Fibroblast of gingiva (primary cell): ENCODE data around the gene CHRD.
A peak's percentile ranks its signal among the peaks of the same experiment; 100 is the strongest.

Source experiments
- DNase-seq: peaks from one replicate; pipeline ENCODE4 v3.0.0-alpha.2; 2011; ENCODE audit warnings: low read depth

Gene CHRD

DNA sequence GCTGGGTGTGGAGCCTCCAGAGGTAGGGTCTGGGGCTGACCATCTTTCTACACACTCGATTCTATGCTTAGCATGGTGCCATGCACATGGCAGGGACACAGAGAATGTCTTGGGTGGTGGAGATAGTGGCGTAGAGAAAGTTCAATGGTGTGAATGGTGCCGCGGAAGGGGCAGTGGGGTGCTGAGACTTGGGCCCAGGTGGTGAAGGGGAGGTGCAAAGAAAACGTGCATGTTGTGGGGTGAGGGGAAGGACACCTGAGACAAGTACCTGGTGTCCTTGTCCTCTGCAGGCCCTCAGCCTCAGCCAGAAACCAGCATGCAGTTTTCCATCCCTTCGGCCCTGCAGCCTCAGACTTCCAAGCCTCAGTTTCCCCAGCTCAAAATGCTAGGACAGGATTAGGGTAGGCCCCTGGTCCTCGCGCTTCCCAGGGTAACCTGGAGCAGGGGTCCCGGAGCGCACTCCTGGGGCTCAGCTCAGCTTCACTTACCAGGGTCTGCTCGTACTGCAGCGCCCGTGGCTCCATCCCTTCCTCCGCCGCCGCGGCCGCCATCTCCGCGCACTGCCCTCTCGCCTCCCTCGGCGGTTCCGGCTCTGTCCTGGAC, 18.8 kb upstream of the CHRD start:
- DNase-seq: no peak

DNA sequence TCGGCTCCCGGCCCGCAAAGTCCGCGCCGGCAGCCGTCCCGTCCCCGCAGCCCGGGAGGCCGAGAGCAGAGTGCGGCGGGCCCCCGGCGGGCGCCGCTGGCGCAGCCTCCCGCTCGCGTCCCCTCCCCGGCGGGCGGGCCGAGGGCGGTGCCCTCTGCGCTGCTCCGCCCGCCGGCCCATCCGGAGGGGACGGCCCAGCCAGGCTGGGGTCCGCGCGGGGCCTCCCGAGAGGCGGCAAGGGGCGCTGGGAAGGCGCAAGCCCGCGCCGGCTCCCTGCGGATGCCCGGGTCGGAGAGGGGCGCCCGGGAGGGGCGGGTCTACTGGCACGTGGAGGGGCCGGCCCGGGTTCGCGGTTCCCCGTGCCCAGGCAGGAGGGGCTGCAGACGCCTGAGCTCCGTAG, 18.3 kb upstream of the CHRD start, which contains the start of the genes CLCN2 and POLR2H:
TSS of gene CLCN2 (minus strand) at position 74 of the 400 bp plus-strand sequence. CDS start 126 bp downstream, outside the sequence.
TSS of gene POLR2H (plus strand) at position 179 of the 400 bp plus-strand sequence. CDS start 1,783 bp downstream, outside the sequence.
- DNase-seq: peak; percentile 51

DNA sequence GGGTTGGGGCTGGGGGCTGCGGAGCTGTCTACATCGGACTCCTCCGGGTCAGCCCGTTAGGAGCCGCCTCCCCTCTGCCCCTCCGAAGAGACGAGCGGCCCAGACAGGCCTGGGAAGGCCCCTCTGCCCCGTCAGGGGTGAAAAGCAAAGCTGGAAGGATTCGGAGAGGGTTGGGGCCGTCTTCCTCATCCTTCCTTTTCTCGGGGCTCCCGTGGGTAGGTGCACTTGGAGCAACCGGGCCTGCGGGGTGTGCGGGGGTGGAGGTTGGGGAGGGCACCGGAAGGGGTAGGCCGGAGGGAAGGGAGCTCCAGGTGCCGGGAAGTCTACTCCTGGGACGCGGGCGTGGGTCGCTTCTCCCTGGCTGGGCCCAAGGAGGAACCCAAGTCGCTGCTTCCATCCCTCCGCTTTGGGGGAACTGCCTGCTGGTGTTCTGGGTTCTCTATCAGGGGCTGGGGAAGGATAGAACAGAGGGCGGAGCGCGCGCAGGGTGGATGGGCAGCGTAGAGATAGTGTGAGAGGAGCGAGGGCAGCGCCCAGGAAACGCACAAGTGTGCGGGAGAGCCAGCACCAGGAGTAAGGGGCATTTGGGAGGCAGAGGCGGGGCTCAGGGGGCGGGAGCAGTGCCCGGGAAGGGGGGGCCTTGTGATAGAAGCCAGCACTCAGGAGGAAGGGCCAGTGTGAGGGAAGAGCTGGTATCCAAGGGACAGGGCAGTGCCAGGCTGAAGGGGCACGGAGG, 17.8 kb upstream of the CHRD start:
- DNase-seq: peak; percentile 81

DNA sequence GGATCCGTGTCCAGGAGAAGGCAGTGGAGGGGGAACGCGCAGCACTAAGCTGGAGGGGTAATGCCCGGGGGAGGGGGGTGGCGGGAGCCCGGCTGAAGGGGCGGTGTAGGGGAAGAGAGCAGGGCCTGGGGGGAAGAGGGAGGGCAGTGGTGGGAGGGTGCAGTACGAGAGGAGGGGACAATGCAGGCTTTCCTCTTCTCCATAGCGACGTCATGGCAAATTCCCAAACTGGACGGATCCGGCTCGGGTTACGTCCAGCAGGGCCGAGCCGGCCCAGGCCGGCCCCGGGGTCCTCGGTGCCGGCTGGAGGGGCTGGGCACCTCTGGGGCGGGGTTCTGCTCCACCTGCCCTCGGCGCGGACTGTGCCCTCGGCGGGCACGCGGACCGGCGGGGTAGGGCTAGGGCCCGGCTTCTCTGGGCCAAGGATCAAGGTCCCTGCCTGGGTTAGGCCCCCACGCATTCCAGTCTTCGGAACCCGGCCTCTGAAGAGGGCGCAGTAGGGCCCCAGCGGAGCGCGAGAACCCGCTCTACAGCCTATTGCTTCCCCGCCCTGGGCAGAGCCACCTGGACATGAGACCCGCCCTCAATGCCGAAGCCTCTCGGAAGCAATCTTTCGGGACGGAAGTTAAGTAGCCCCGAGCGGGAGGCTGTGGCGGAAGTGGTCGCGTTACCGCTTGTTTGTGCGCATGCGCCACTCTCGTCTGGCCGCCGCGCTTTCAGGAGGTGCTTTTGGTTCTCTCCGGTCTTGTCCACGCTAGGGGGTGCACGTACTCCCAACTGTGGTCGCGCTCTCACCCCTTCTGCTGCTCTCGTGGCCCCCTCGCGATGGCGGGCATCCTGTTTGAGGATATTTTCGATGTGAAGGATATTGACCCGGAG, 16.9 kb upstream of the CHRD start:
- DNase-seq: peak; percentile 96

DNA sequence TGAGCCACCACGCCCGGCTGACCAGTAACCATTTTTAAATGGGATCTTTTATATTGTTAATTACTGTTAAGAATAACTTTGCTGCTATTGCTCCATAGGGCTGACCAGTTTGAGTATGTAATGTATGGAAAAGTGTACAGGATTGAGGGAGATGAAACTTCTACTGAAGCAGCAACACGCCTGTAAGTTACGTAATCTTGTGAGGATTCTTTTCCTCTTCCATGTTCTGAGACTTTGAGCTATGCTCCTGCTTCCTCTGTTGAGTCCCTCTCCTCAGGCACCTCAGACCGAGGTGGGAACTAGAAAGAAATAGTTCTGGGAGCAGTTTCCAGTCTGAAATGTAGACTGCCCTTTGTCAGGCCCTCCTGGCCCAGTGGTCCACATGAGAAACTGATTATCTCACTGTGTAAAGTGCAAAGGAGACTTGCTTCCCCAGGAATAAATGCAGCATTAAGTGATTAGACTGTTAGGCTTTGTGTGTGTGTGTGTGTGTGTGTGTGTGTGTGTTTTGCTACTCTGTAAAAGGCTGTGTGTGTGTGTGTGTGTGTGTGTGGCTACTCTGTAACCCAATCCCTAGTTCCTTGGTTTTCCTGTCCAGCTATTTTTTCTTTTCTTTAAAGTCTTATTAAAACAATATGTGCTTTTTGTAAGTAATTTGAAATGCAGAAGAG, 13.1 kb upstream of the CHRD start:
- peak; percentile 96 for DNase-seq

DNA sequence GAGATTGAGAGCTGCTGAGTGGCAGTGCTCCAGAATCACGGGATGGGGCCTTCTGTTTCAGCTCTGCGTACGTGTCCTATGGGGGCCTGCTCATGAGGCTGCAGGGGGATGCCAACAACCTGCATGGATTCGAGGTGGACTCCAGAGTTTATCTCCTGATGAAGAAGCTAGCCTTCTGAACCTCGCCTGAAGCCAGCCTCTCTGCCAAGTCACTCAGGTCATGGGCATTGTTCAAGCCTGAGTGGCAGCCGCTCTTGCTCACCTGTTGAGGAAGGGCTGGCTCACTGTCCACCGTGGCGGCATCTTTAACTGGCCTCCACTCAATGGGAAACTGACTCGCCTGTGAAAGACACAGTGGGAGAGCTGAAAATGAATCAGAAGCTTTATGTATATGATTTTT, 11.7 kb upstream of the CHRD start:
- DNase-seq: no peak

DNA sequence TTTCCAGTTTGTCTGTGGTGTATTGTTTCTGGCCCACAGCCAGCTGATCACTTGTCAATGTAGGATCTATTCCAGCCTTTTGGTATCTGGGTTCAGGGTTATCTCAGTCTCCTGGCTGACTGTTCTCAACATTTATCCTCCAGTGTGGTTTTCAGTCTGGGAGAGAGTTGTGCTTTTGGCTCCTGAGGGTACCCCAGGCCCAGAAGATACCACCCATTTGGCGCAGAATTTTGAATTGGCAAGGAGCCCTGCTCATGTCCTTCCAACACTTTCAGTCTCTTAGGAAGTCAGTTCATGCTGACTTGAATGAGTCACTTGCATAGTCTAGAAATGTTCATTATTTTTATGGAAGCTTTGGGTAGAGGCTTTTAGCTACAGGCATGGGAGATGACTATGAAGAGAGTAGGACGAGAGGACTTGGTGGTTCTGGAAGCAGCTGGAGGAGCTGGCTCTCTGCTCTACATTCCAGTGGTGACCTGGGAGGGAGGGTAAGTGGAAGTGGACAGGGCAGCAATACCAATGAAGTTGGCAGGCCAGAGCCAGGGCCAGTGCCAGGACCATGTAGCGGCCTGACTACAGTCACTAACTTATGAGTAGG, 11.2 kb upstream of the CHRD start:
- peak; percentile 81 for DNase-seq

DNA sequence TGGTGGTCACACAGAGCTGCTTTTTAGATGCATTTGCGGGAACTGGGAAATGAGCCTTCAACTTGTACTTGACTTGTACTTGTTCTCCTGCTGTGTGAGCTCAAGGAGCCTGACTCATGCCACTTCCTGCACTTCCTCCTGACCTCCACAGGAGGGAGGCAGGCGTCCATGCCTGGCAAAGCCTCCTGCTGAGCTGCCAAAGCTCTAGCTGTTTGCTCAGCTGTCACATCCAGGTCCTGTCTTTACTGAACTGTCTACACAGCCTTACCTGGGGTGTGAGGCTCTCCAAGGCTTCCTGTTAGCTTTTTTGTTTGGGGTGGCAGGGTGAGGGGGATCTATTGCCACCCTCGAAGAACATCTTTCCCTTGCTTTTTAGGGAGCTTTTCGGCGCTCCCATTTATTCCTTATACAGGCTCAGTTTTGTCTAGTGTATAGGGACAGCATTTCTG, 8.3 kb upstream of the CHRD start:
- DNase-seq: peak; percentile 83

DNA sequence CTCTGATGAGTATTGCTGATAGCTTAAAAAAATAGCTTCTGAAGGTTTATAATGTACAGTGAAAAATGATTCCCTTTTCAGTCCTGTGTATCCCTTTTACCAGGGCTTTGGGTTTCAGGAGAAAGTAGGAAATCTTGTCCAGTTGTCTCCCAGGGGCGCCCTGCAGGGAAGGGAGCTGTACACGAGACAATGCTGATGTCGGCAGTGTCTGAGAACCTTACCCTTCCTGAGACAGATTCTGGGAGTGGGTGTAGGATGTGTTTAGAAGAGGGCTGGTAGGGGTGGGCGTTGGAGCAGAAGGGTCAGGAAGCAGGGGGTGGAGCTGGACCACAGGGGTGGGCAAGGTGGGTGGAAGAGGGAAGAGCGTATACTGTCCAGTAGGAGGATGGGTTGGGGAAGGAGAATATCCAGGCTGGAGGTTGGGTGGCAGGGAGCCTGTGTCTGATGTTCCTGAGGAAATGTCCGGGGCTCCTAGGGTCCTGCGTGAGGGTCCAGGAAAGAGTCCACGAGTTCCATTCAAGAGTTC, 7.5 kb upstream of the CHRD start:
- no peak for DNase-seq

DNA sequence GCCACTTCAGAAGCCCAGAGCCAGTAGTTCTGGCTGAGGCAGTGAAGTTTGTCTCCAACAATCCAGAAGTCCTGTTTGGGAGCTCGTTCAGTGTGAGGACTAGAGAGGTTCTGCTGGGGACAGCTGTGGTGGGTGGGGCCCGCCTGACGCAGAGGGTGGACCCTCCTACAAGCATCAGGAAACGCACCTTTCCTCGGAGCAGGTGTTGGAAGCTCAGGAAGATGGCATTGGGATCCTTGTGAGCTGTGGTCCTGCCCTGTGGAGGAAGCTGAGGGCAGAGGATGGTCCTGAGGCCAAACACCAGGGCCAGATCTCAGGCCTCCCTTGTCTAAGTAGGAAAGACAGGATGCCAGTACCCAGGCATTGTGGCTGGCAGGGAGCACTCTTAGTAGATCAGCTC, 6.9 kb upstream of the CHRD start:
- no peak for DNase-seq

DNA sequence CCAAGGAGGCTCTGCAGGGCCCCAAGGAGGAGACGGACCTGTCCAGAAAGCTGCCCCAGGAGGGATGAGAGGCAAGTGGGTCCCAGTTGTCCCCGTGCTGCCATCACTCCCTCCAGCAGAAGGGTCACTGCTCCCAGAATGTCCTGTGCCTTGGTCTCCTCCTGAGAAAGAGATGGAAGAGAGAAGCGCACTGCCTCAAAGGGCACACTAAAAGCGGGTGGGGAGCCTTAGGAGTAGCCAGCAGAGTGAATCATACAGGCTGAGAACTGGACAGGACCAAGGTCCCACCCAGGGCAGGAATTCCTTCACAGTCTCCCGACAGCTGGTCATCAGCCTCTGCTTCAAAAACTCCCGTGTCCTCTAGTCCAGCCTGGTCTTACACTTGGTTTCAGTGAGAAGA, 6.4 kb upstream of the CHRD start:
- DNase-seq: no peak

DNA sequence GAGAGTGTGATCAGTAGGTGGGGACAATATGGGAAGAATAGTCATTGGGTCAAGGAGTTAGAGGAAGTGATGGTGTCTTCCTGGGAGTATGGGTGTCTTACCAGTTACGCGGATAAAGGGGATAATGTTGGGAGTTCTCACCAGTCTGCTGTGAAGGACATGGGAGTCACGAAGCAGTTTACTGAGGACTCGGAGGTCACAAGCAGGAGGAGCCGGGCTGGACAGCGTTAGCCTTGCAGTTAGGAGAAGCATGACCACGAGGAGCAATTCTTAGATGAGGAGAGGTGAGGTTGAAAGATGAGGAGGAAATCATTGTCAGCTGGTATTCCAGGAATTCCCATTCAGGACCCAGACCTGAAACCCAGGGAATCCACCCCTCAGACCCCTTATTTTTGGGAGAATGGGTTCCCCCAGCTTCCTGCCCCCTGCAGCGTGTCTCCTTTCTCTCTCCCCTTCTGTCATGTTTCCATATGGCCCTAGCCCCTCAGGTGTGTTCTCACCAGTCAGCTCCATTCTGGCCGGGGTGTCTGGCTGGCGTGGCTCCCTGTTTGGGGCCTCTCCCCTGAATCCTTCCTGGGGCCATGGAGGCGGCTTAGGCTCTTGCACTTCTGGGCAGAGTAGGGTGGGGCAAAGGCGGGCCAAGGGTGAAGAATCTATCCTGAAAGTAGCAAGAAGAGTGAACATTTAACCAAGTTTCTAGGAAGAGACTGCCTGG, 4.0 kb upstream of the CHRD start:
- DNase-seq: no peak

DNA sequence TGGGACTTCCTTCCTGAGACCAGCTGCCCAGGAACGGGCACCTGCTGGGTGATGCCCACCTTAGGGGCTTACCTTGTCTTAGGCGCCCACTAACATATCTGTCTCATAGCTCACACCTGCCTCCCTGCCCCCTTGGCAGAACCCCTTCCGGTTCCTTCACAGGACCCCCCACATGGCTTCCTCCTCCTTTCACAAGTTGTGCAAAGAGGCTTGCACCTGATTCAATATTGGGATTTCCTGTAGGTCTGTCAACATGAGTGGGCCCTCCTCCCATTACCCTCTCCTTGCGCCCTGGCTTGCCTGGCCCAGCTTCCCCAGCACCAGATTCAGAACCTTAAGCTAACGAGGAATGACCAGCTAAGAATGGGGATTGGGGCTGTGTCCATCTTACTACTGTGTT, 2.5 kb upstream of the CHRD start:
- DNase-seq: no peak

DNA sequence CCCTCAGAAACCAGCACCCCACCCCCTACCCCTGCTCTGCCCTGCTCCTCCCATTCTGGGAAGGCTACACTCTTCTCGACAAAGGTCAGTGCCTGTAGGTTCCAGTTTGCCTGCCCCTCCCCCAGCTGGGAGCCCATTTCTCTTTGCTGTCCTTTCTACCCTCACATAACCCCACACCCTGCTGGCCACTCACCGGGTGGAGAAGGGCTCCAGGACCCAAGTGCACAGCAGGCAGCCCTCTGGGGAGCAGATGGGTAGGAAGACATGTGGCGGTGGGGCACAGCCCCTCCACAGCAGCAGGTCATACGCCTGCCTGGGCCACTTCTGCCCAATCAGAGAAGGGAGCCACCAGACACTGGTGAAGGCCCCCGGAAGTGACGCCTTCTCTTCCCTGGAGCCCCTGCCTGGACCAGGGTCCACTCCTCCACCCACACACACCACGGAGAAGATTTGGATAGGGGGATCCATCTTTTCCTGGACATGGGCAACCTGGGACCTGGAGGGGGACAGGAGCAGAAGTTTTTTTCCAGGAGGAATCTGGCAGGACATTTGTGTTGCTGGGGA, 1.9 kb upstream of the CHRD start, which contains the start of gene THPO:
TSS of gene THPO (minus strand) at position 326 of the 564 bp plus-strand sequence. CDS start 1,948 bp downstream, outside the sequence.
- DNase-seq: no peak

DNA sequence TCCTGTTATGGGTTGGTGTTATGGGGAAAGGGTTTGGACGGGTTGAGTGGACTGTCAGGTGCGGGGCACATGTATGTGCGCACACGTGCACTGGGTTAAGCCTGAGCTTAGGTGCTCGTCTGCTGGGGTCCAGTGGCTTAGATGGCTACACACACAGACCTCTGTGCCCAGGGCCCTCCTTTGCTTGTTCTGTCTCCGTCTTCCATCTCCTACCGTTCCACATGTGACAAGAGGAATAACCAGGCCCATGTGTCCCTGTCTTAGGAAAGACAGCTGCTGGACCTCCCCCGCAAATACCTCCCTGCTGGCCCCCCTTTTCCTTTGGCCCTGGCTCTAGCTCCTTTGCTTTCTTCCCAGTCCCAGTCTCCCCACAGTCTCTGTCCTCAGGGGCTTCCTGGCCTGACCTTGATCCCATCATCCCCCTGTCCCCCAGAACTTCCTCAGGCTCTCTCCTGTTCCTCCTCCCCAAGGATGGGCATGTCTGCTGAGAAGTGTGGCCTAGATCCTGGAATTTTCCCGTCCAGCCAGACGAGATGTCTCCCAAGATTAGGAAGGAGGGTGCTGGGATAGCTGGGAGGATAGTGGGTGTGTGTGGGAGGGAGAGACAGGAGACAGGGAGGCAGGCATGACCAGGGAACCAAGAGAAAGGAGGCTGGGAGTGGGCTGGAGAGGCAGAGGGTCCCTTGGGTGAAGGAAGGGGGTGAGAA, 1.1 kb upstream of the CHRD start:
- DNase-seq: no peak

DNA sequence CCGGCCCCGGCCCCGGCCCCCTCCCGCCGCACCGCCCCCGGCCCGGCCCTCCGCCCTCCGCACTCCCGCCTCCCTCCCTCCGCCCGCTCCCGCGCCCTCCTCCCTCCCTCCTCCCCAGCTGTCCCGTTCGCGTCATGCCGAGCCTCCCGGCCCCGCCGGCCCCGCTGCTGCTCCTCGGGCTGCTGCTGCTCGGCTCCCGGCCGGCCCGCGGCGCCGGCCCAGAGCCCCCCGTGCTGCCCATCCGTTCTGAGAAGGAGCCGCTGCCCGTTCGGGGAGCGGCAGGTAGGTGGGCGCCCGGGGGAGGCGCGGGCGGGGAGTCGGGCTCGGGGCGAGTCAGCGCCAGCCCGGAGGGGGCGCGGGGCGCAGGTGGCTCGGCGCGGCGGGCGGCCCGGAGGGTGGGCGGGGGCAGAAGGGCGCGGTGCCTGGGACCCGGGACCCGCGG, 352 bp downstream of the CHRD start:
- peak; percentile 33 for DNase-seq

DNA sequence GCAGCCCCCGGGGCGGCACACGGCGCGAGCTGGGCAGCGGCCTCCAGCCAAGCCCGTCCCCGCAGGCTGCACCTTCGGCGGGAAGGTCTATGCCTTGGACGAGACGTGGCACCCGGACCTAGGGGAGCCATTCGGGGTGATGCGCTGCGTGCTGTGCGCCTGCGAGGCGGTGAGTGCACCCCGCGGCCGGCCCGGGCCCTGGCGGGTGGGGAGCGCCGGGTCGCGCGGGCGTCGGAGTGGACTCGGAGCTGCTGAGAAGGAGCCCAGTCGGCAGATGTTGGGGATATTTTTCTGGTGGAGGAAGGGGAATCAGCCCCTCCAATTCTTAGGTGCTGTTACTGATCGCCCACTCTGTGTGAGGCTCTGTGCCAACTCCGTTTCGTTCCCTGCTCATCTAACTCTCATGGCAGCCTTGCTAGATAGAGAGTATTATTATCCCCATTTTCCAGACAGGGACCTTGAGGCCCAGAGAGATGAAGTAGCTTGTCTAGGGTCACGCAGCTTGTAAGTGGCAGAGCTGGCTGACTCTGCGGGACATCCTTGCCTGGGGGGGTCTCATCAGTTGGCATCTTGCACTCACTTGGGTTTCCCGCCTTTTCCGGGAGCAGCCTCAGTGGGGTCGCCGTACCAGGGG, 890 bp downstream of the CHRD start:
- DNase-seq: no peak

DNA sequence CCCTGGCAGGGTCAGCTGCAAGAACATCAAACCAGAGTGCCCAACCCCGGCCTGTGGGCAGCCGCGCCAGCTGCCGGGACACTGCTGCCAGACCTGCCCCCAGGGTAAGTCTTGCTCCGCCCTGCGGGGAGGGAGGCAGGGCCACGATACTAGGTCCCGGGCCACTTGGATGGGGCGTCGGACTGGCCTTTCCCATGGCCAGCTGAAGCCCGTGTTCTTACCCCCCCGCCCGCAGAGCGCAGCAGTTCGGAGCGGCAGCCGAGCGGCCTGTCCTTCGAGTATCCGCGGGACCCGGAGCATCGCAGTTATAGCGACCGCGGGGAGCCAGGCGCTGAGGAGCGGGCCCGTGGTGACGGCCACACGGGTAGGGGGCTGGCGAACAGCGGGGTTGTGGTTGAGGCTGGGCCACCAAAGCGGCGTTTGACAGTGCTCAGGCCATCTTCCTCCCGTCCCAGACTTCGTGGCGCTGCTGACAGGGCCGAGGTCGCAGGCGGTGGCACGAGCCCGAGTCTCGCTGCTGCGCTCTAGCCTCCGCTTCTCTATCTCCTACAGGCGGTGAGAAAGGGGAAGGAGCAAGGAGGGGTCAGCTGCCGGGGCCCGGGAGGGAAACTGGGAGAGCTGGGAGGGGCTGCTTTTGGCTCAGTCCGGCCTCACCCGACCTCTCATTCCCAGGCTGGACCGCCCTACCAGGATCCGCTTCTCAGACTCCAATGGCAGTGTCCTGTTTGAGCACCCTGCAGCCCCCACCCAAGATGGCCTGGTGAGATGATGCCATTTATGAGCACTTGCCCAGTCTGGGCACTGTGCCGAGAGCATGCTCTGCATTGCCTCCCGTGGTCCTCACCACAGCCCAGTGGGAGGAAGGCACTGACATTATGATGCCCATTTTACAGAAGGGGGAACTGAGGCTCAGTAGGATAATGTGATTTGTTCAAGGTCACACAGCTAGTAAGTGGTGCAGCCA, 1.7 kb downstream of the CHRD start:
- DNase-seq: no peak
